GM23338 (cell line): Measurements from ENCODE around the gene ZNF512. TPM values are rescaled to one million over a fixed set of nuclear protein-coding genes. Genes with fewer than 3 reads are reported as not detected.

Experiments used
- ATAC-seq: fragments of 200-7000 bp; cut with Tn5 transposase; 3 replicates; pipeline ENCODE4 v1.9.1; 2020
- DNase-seq: peaks from one replicate; pipeline ENCODE4 v3.0.0-alpha.2; 2015; ENCODE audit warnings: low spot score
- H2AFZ ChIP-seq: fragments of 200-600 bp; sonication (generic); 2 replicates; pipeline ENCODE4 v1.8.0; 2016; ENCODE audit warnings: antibody characterized with exemption, mild to moderate bottlenecking, moderate library complexity
- H3F3A ChIP-seq: fragments of 200-600 bp; sonication (generic); replicated peaks from 2 replicates; pipeline ENCODE4 v1.8.0; 2017; ENCODE audit warnings: antibody characterized with exemption, mixed run types, low read depth
- H3K27ac ChIP-seq: fragments of 200-600 bp; sonication (generic); 2 replicates; pipeline ENCODE4 v1.6.1; 2016; ENCODE audit warnings: low read depth
- H3K27me3 ChIP-seq: fragments of 200-600 bp; sonication (generic); 2 replicates; pipeline ENCODE4 v1.8.0; 2016; ENCODE audit warnings: mild to moderate bottlenecking, mixed run types, moderate library complexity; ENCODE audit not compliant: insufficient read depth
- H3K36me3 ChIP-seq: fragments of 200-600 bp; sonication (generic); 2 replicates; pipeline ENCODE4 v1.8.0; 2016; ENCODE audit warnings: mild to moderate bottlenecking; ENCODE audit not compliant: insufficient read depth
- H3K4me1 ChIP-seq: fragments of 200-600 bp; sonication (generic); 2 replicates; pipeline ENCODE4 v1.8.0; 2016; ENCODE audit warnings: mild to moderate bottlenecking, moderate library complexity; ENCODE audit not compliant: insufficient read depth
- H3K4me2 ChIP-seq: fragments of 200-600 bp; sonication (generic); 2 replicates; pipeline ENCODE4 v1.7.1; 2017; ENCODE audit warnings: mixed run types
- H3K4me3 ChIP-seq: fragments of 200-600 bp; sonication (generic); 2 replicates; pipeline ENCODE4 v1.6.1; 2016; ENCODE audit warnings: mixed run types
- H3K79me2 ChIP-seq: fragments of 200-600 bp; sonication (generic); replicated peaks from 2 replicates; pipeline ENCODE4 v1.8.0; 2017; ENCODE audit warnings: mild to moderate bottlenecking; ENCODE audit not compliant: insufficient read depth
- H3K9me2 ChIP-seq: fragments of 200-600 bp; sonication (generic); 2 replicates; pipeline ENCODE4 v1.8.0; 2017; ENCODE audit not compliant: insufficient read depth
- H4K20me1 ChIP-seq: fragments of 200-600 bp; sonication (generic); replicated peaks from 2 replicates; pipeline ENCODE4 v1.8.0; 2017; ENCODE audit warnings: mild to moderate bottlenecking; ENCODE audit not compliant: insufficient read depth
- H3K27ac Mint-ChIP-seq: 2 replicates; pipeline ENCODE4 v1.8.0; 2020; ENCODE audit warnings: inconsistent platforms, mild to moderate bottlenecking, moderate library complexity, mixed read lengths
- H3K27me3 Mint-ChIP-seq: 3 replicates; pipeline ENCODE4 v1.8.0; 2022; ENCODE audit warnings: low read depth, mild to moderate bottlenecking, moderate library complexity, mixed read lengths, inconsistent platforms; ENCODE audit not compliant: insufficient read depth, poor library complexity
- H3K36me3 Mint-ChIP-seq: 3 replicates; pipeline ENCODE4 v1.8.0; 2021; ENCODE audit warnings: low read depth, mild to moderate bottlenecking, inconsistent platforms, moderate library complexity, mixed read lengths
- H3K4me1 Mint-ChIP-seq: 3 replicates; pipeline ENCODE4 v1.8.0; 2020; ENCODE audit warnings: mild to moderate bottlenecking, inconsistent platforms, mixed read lengths
- H3K4me3 Mint-ChIP-seq: 3 replicates; pipeline ENCODE4 v1.8.0; 2021; ENCODE audit warnings: moderate library complexity, mild to moderate bottlenecking, inconsistent platforms, mixed read lengths
- H3K9me3 Mint-ChIP-seq: 3 replicates; pipeline ENCODE4 v1.8.0; 2020; ENCODE audit warnings: moderate library complexity, mild to moderate bottlenecking, inconsistent platforms, mixed read lengths
- EZH2phosphoT487 ChIP-seq: fragments of 200-600 bp; sonication (generic); IDR thresholded peaks from one replicate; pipeline ENCODE4 v1.8.1; 2018; ENCODE audit warnings: antibody characterized with exemption; ENCODE audit not compliant: unreplicated experiment
- POLR2AphosphoS5 ChIP-seq: IDR thresholded peaks from 2 replicates; pipeline ENCODE4 v1.6.1; 2016; ENCODE audit warnings: antibody characterized with exemption, low read depth
- polyA plus RNA-seq: library from polyadenylated mRNA; unstranded; fragments of >200 nt; fragmentation: Nextera tagmentation; extraction: Ambion mirVana; gene quantifications from 2 replicates; pipeline ENCODE4 v1.2.1, GENCODE V29; 2016
- total RNA-seq: library from RNA; depleted of rRNA; stranded (reverse); fragments of >200 nt; shearing (Covaris generic); gene quantifications from 2 replicates; pipeline ENCODE4 v1.2.3, GENCODE V29; 2014
- TF ChIP-seq, protein P1 (sequence below): fragments of 250-450 bp; sonication (Bioruptor Pico); IDR thresholded peaks from 2 replicates; pipeline ENCODE4 v1.5.0; 2020; ENCODE audit warnings: mild to moderate bottlenecking, moderate library complexity
- TF ChIP-seq, protein P2 (sequence below): IDR thresholded peaks from 2 replicates; pipeline ENCODE4 v1.6.1; 2016; ENCODE audit warnings: antibody characterized with exemption

ZNF512 gene
- total and polyA plus RNA-seq, 2 experiments from 2014 or later: 26.0 to 38.4 TPM

DNA sequence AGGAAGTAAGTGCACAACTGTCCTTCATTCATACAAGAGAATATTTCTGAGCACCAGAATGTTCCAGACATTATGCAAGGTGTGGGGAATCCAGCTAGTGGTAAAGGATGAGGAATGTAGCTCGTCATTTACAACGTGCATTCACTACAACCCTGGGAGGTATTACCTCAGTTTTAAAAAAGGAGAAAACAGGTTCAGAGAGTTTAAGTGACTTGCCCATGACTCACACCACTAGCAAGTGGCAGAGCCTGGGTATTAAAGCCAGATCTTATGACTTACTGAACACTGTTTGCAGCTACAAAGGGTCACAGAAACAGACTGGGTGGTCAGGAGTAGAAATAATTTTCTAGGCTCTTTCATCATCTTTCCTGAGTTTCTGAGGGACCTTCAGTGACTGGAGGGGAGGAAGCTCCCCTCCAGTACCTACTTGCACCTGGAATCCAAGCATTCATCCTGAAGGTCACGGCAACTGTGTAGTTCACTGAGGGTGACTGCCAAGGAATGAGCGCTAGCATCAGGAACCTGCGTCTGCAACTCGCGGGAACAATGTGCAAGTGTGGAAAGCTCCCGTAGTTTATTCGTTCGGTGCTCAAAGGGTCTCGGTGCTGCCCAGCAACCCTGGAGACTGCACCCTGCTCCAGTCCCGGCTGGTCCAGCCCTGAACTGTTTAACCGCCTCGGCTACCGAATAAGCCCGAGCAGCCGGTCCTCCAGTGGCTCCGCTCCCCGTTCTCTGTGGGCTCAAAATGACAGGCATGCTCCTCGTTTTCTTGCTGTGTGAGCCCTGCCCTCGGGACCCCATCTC is 45.3 kb downstream of the ZNF512 start (continued):
- TF ChIP-seq, protein P1, sequence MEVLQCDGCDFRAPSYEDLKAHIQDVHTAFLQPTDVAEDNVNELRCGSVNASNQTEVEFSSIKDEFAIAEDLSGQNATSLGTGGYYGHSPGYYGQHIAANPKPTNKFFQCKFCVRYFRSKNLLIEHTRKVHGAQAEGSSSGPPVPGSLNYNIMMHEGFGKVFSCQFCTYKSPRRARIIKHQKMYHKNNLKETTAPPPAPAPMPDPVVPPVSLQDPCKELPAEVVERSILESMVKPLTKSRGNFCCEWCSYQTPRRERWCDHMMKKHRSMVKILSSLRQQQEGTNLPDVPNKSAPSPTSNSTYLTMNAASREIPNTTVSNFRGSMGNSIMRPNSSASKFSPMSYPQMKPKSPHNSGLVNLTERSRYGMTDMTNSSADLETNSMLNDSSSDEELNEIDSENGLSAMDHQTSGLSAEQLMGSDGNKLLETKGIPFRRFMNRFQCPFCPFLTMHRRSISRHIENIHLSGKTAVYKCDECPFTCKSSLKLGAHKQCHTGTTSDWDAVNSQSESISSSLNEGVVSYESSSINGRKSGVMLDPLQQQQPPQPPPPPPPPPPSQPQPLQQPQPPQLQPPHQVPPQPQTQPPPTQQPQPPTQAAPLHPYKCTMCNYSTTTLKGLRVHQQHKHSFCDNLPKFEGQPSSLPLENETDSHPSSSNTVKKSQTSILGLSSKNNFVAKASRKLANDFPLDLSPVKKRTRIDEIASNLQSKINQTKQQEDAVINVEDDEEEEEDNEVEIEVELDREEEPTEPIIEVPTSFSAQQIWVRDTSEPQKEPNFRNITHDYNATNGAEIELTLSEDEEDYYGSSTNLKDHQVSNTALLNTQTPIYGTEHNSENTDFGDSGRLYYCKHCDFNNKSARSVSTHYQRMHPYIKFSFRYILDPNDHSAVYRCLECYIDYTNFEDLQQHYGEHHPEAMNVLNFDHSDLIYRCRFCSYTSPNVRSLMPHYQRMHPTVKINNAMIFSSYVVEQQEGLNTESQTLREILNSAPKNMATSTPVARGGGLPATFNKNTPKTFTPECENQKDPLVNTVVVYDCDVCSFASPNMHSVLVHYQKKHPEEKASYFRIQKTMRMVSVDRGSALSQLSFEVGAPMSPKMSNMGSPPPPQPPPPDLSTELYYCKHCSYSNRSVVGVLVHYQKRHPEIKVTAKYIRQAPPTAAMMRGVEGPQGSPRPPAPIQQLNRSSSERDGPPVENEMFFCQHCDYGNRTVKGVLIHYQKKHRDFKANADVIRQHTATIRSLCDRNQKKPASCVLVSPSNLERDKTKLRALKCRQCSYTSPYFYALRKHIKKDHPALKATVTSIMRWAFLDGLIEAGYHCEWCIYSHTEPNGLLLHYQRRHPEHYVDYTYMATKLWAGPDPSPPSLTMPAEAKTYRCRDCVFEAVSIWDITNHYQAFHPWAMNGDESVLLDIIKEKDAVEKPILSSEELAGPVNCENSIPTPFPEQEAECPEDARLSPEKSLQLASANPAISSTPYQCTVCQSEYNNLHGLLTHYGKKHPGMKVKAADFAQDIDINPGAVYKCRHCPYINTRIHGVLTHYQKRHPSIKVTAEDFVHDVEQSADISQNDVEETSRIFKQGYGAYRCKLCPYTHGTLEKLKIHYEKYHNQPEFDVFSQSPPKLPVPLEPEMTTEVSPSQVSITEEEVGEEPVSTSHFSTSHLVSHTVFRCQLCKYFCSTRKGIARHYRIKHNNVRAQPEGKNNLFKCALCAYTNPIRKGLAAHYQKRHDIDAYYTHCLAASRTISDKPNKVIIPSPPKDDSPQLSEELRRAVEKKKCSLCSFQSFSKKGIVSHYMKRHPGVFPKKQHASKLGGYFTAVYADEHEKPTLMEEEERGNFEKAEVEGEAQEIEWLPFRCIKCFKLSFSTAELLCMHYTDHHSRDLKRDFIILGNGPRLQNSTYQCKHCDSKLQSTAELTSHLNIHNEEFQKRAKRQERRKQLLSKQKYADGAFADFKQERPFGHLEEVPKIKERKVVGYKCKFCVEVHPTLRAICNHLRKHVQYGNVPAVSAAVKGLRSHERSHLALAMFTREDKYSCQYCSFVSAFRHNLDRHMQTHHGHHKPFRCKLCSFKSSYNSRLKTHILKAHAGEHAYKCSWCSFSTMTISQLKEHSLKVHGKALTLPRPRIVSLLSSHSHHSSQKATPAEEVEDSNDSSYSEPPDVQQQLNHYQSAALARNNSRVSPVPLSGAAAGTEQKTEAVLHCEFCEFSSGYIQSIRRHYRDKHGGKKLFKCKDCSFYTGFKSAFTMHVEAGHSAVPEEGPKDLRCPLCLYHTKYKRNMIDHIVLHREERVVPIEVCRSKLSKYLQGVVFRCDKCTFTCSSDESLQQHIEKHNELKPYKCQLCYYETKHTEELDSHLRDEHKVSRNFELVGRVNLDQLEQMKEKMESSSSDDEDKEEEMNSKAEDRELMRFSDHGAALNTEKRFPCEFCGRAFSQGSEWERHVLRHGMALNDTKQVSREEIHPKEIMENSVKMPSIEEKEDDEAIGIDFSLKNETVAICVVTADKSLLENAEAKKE (CRISPR knock-in tag): no peak
- TF ChIP-seq EZH2phosphoT487: no peak

DNA sequence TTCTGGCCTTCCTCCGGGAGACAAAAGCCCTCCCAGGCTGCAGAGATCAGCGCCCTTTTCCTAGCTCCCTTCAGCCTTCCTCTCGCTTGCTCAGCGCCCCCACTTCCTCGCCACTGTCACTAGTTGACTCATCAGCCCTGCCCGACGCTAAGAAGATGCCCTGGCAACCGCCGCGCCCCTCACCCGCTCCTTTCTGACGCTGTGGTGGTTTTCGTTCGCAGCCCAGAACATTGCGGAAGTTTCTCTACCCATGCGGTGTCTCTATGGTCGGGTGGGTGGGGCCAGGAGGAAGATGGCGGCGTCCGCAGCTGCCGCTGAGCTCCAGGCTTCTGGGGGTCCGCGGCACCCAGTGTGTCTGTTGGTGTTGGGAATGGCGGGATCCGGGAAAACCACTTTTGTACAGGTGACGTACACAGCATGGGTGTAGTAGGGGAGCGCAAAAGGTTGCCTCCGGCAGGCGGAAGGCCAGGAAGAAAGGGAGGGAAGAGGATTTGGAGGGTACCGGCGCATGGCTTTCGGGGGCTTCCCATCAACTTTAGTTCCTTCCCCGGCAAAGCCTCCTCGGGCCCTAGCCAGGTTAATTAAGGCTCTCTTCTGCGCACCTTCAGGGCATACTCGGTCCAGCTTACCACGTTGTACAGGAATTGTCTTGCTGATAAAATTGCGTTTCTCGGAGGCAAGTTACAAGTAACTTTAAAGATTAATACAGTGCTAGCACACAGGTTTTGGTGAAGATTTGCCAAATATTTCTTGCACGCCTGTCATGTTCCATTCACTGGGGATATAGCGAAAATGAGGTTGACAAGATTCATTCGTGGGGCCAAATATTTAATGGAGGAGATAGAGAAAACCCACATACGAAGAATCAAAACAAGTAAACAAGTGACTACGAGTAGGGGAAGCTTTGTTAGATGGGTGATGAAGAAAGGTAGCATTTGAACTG is 46.2 kb downstream of the ZNF512 start, which contains the start of the genes CCDC121 and GPN1:
CCDC121 (minus strand) TSS at position 246 of the 943 bp plus-strand sequence. CDS start 1,213 bp downstream, outside the sequence.
GPN1 (plus strand) TSS at position 284 of the 943 bp plus-strand sequence; CDS start at position 293, 9 bp downstream.
- 0 out of 2 replicates have a peak, but pooled peaks cover 3% of the 10 kb centered on the region for H4K20me1 ChIP-seq
- H3K4me3 ChIP-seq: peak within 1 kb of the TSS; percentile 81
- H2AFZ ChIP-seq: peak within 1 kb of the TSS; percentile 84
- peaks cover 16% of the 10 kb centered on the region for H3K36me3 ChIP-seq
- 0 out of 2 replicates have a peak within 1 kb of the TSS, but pooled peaks have one; percentile 53 for H3K27ac ChIP-seq
- peaks cover 11% of the 10 kb centered on the region for H3K79me2 ChIP-seq
- peaks cover 22% of the 10 kb centered on the region for H3K36me3 Mint-ChIP-seq
- no peaks in the 10 kb centered on the region for H3K4me1 Mint-ChIP-seq
- no peak within 1 kb of the TSS; the same call in 1 of the 2 replicates for H3K27ac Mint-ChIP-seq
- peak; percentile 94 for DNase-seq
- H3K27me3 ChIP-seq: no peaks in the 10 kb centered on the region
- peak within 1 kb of the TSS; percentile 81 for H3K4me2 ChIP-seq
- no peak within 1 kb of the TSS for H3K4me3 Mint-ChIP-seq
- H3K9me3 Mint-ChIP-seq: no peaks in the 10 kb centered on the region
- H3K9me2 ChIP-seq: no peaks in the 10 kb centered on the region
- no peaks in the 10 kb centered on the region for H3F3A ChIP-seq
- peaks cover 10% of the 10 kb centered on the region for H3K4me1 ChIP-seq
- peak; percentile 98 for ATAC-seq
- H3K27me3 Mint-ChIP-seq: no peaks in the 10 kb centered on the region
- TF ChIP-seq, protein P1 (CRISPR knock-in tag): no peak
- peak; percentile 93 for TF ChIP-seq POLR2AphosphoS5
- TF ChIP-seq, protein P2, sequence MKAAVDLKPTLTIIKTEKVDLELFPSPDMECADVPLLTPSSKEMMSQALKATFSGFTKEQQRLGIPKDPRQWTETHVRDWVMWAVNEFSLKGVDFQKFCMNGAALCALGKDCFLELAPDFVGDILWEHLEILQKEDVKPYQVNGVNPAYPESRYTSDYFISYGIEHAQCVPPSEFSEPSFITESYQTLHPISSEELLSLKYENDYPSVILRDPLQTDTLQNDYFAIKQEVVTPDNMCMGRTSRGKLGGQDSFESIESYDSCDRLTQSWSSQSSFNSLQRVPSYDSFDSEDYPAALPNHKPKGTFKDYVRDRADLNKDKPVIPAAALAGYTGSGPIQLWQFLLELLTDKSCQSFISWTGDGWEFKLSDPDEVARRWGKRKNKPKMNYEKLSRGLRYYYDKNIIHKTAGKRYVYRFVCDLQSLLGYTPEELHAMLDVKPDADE: peak; percentile 68; the same call in 1 of the 2 replicates
